Mesothelial cell of epicardium (in vitro differentiated cells): ENCODE results near the gene KDM4F. TPM values are rescaled to one million over a fixed set of nuclear protein-coding genes. Genes with fewer than 3 reads are reported as not detected.

Experiments used
- DNase-seq, 2 experiments: peaks; one replicate each; pipeline ENCODE4 v3.0.0; 2021; ENCODE audit warnings: low spot score in 2 of 2; ENCODE audit not compliant: unreplicated experiment in 2 of 2
- H3K27ac Mint-ChIP-seq: 2 replicates; pipeline ENCODE4 v1.8.0; 2021; ENCODE audit warnings: mixed read lengths
- H3K27me3 Mint-ChIP-seq: 2 replicates; pipeline ENCODE4 v1.8.0; 2021; ENCODE audit warnings: low read depth, mixed read lengths
- H3K36me3 Mint-ChIP-seq: 2 replicates; pipeline ENCODE4 v1.8.0; 2021; ENCODE audit warnings: mixed read lengths
- H3K4me1 Mint-ChIP-seq: 2 replicates; pipeline ENCODE4 v1.8.0; 2021; ENCODE audit warnings: mixed read lengths
- H3K4me3 Mint-ChIP-seq: 2 replicates; pipeline ENCODE4 v1.8.0; 2021; ENCODE audit warnings: mild to moderate bottlenecking, moderate library complexity, mixed read lengths
- H3K9me3 Mint-ChIP-seq: 2 replicates; pipeline ENCODE4 v1.8.0; 2021; ENCODE audit warnings: mixed read lengths
- total RNA-seq: library from RNA; stranded (reverse); gene quantifications from 3 replicates; pipeline ENCODE4 v1.2.1, GENCODE V29; 2021
- TF ChIP-seq, protein P1 (sequence below): fragments of 200-600 bp; sonication (generic); IDR thresholded peaks from one replicate; pipeline ENCODE4 v1.5.0; 2021; ENCODE audit warnings: antibody characterized with exemption; ENCODE audit not compliant: unreplicated experiment

Gene KDM4F
- total RNA-seq, 1 donor from 2014 or later: not detected

DNA sequence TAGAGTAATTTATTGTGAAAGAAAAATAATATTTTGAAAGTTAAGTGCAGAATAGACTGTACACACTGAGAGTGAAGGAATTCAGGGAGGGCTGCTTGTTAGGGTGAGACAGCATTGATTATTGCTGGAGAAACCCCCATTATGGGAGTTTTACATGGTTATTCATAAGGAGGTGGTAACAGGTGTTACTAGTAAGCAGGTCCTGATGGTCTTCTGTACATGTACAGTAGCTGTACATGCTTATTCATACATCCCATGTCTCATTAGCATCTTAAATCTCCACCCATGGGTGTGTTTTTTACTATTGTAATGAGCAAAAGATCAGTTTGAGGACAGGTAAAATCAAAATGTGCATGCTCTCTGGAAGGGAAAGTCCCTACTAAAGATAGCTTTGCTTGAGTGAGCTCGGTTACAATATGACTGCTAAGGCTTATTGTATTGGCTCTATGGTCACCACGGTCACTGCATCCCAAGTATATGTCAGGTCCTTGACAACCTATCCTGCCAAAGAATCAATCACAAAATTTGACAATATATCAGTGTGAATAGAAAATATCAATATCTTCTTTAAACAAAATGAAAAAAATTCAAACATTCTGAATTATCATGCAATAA is 6.2 kb downstream of the KDM4F start:
- TF ChIP-seq, protein P1, sequence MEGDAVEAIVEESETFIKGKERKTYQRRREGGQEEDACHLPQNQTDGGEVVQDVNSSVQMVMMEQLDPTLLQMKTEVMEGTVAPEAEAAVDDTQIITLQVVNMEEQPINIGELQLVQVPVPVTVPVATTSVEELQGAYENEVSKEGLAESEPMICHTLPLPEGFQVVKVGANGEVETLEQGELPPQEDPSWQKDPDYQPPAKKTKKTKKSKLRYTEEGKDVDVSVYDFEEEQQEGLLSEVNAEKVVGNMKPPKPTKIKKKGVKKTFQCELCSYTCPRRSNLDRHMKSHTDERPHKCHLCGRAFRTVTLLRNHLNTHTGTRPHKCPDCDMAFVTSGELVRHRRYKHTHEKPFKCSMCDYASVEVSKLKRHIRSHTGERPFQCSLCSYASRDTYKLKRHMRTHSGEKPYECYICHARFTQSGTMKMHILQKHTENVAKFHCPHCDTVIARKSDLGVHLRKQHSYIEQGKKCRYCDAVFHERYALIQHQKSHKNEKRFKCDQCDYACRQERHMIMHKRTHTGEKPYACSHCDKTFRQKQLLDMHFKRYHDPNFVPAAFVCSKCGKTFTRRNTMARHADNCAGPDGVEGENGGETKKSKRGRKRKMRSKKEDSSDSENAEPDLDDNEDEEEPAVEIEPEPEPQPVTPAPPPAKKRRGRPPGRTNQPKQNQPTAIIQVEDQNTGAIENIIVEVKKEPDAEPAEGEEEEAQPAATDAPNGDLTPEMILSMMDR: no peak
- Mint-ChIP-seq H3K36me3 (no peaks in the 10 kb centered on the region), H3K27ac (no peak overlapping the region), H3K4me1 (peaks cover 7% of the 10 kb centered on the region), H3K9me3 (peaks cover 3% of the 10 kb centered on the region), H3K27me3 (peaks cover 27% of the 10 kb centered on the region), H3K4me3 (no peak overlapping the region)
- no peak for DNase-seq

- H3K4me3 Mint-ChIP-seq: no peak overlapping the region
- no peak overlapping the region for H3K27ac Mint-ChIP-seq
- peaks cover 3% of the 10 kb centered on the region for H3K9me3 Mint-ChIP-seq
- H3K36me3 Mint-ChIP-seq: no peaks in the 10 kb centered on the region
- peaks cover 30% of the 10 kb centered on the region for H3K27me3 Mint-ChIP-seq
- TF ChIP-seq, protein P1: no peak
- no peak for DNase-seq
- H3K4me1 Mint-ChIP-seq: peaks cover 7% of the 10 kb centered on the region
These were observed 8.7 kb downstream of the KDM4F start for GRCh38 chr11:95057959-95058358.

DNA sequence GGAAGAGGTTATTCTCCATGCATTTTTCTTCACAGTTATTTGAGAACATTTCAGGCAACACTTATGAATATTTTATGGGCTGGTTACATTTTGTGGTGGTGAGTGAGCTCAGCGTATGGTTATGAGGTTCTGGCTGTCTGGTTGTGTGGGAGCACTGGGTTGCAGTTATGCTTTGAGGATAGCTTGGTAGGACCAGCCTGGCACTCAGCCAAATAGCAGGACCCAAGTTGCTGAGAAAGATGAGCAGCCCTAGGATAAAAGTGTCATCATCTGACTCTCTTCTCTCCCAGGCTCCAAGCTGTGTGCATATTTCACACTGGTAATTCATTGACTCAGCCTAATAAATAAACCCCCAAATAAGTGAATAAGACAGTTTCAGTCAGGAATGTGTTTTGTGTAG is 9.4 kb downstream of the KDM4F start:
- peaks cover 25% of the 10 kb centered on the region for H3K27me3 Mint-ChIP-seq
- no peak overlapping the region for H3K27ac Mint-ChIP-seq
- peaks cover 7% of the 10 kb centered on the region for H3K4me1 Mint-ChIP-seq
- H3K4me3 Mint-ChIP-seq: no peak overlapping the region
- no peaks in the 10 kb centered on the region for H3K9me3 Mint-ChIP-seq
- TF ChIP-seq, protein P1: no peak
- no peak for DNase-seq
- no peaks in the 10 kb centered on the region for H3K36me3 Mint-ChIP-seq

GRCh38 chr11:95059046-95059445 is 9.8 kb downstream of the KDM4F start:
- H3K27ac Mint-ChIP-seq: no peak overlapping the region
- no peaks in the 10 kb centered on the region for H3K36me3 Mint-ChIP-seq
- no peak overlapping the region for H3K4me3 Mint-ChIP-seq
- H3K27me3 Mint-ChIP-seq: peaks cover 21% of the 10 kb centered on the region
- peaks cover 7% of the 10 kb centered on the region for H3K4me1 Mint-ChIP-seq
- H3K9me3 Mint-ChIP-seq: no peaks in the 10 kb centered on the region
- TF ChIP-seq, protein P1: no peak
- DNase-seq: no peak

DNA sequence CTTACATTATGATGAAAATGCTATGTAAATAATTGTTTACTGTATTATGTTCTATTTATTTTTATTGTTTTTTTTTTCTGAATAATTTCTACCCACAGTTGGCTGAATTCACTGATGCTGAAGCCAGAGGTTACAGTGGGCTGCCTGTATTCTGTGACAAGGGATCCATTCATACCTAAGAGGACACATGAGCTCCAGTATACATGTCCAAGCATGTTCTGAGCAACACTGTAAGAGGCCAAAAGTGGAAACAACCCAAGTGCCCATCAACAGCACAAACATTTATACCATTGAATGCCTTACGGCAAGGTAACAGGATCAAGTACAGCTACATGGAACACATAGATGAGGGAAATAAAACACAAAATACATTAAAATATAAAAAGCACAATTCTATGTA is 16.1 kb downstream of the KDM4F start:
- TF ChIP-seq, protein P1: no peak
- H3K27ac Mint-ChIP-seq: no peak overlapping the region
- no peak for DNase-seq
- peaks cover 5% of the 10 kb centered on the region for H3K27me3 Mint-ChIP-seq
- H3K9me3 Mint-ChIP-seq: no peaks in the 10 kb centered on the region
- H3K4me1 Mint-ChIP-seq: peaks cover 19% of the 10 kb centered on the region
- no peak overlapping the region for H3K4me3 Mint-ChIP-seq
- H3K36me3 Mint-ChIP-seq: no peaks in the 10 kb centered on the region

GRCh38 chr11:95066716-95067038 is 17.5 kb downstream of the KDM4F start, which contains the start of gene SRSF8:
TSS of gene SRSF8 (plus strand) at chr11:95066919. CDS start at chr11:95067227, 308 bp downstream.
- DNase-seq: no peak
- Mint-ChIP-seq H3K4me3 (peak within 1 kb of the TSS; percentile 98), H3K27me3 (no peaks in the 10 kb centered on the region), H3K27ac (peak within 1 kb of the TSS; percentile 97), H3K36me3 (peaks cover 9% of the 10 kb centered on the region), H3K9me3 (no peaks in the 10 kb centered on the region), H3K4me1 (peaks cover 21% of the 10 kb centered on the region)
- TF ChIP-seq, protein P1: no peak
